Neural progenitor cell (in vitro differentiated cells): Measurements from ENCODE around the gene PCNT.

Experiments
- CTCF ChIP-seq: fragments of 200-600 bp; sonication (generic); IDR thresholded peaks from 2 replicates; pipeline ENCODE4 v1.5.1; 2017; ENCODE audit warnings: antibody characterized with exemption, mild to moderate bottlenecking
- EZH2 ChIP-seq: fragments of 200-600 bp; sonication (generic); IDR thresholded peaks from 2 replicates; pipeline ENCODE4 v1.6.1; 2017; ENCODE audit warnings: antibody characterized with exemption, mild to moderate bottlenecking, moderate library complexity
- EZH2phosphoT487 ChIP-seq: fragments of 200-600 bp; sonication (generic); IDR thresholded peaks from 2 replicates; pipeline ENCODE4 v1.6.1; 2017; ENCODE audit warnings: antibody characterized with exemption

GRCh38 chr21:46294647-46295176 lies 29.2 kb upstream of the PCNT start:
- TF ChIP-seq CTCF: no peak
- no peak for TF ChIP-seq EZH2phosphoT487
- TF ChIP-seq EZH2: no peak
